Subcutaneous adipose tissue (tissue), 4 donors: ENCODE data around the gene SLC6A17. TPM values are rescaled to one million over a fixed set of nuclear protein-coding genes. Genes with fewer than 3 reads are reported as not detected.

Experiments
- CTCF ChIP-seq: fragments of 450-650 bp; IDR thresholded peaks from one replicate; pipeline ENCODE4 v1.5.1; 2016; ENCODE audit warnings: low read depth, mild to moderate bottlenecking, control low read depth, antibody characterized with exemption, moderate library complexity
- total RNA-seq, 4 donors: library from RNA; depleted of rRNA; stranded (reverse); fragments of >200 nt; gene quantifications; one replicate each; pipeline ENCODE4 v1.1.0, GENCODE V29; 2016

Gene SLC6A17
- total RNA-seq, 4 donors from 2014 or later = under 0.01 TPM; not detected in 3

- TF ChIP-seq CTCF = no peak
Observed at GRCh38 chr1:110209715-110210603, 59.7 kb downstream of the SLC6A17 start, which contains the start of gene KCNC4. Gene KCNC4, plus strand, starts transcription at chr1:110210314. Its CDS starts 1,186 bp downstream, at chr1:110211500.

- TF ChIP-seq CTCF = no peak
Observed at GRCh38 chr1:110210604-110211495, 60.6 kb downstream of the SLC6A17 start.

GRCh38 chr1:110211496-110212168 lies 61.3 kb downstream of the SLC6A17 start:
- TF ChIP-seq CTCF = no peak

GRCh38 chr1:110212169-110213142 lies 62.2 kb downstream of the SLC6A17 start:
- TF ChIP-seq CTCF = no peak

- no peak for TF ChIP-seq CTCF
Observed at GRCh38 chr1:110213143-110213540, 62.8 kb downstream of the SLC6A17 start.

GRCh38 chr1:110214454-110215404 lies 64.4 kb downstream of the SLC6A17 start:
- TF ChIP-seq CTCF = no peak
